Skin epidermis (tissue), 12 donors: ENCODE data around the gene ARHGEF38.
"Not testable (repeated sequence)": the region's sequence is repeated elsewhere in the genome, so short reads cannot be mapped to it uniquely, and the experiment has no call there.

Experiments
- H3K27ac ChIP-seq, 21 experiments: fragments of 200-600 bp; sonication (generic) in 11 of 21; one replicate each; pipeline ENCODE4 v1.5.0; 2020; ENCODE audit warnings: mild to moderate bottlenecking in 3 of 21, inconsistent platforms in 2 of 21, moderate library complexity in 2 of 21
- H3K4me3 ChIP-seq, 7 experiments: fragments of 200-600 bp; sonication (generic) in 2 of 7; one replicate each; pipeline ENCODE4 v1.5.0; 2020; ENCODE audit warnings: inconsistent platforms in 2 of 7, mild to moderate bottlenecking in 2 of 7, moderate library complexity in 1 of 7

The ARHGEF38 gene

DNA sequence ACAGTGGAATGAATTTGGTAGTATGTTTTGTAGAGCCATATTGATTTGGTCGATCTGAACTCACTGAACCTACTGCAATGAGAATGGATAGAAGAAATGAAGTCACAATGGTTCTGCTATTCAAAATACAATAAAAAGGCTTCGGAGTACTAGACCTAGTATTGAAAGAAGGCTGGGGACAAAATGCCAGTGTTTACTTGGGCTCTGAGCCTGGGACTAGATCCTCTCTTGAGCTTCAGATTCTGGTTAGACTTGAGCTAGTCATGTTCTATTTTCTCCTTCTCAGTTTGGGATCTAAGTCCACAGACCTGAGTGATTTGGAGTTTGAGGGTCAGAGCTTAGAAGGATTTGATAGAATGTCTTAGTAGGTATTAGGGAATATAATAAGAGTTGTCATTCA, 146.2 kb downstream of the ARHGEF38 start:
- no peak overlapping the region for H3K4me3 ChIP-seq
- H3K27ac ChIP-seq: no peak overlapping the region

DNA sequence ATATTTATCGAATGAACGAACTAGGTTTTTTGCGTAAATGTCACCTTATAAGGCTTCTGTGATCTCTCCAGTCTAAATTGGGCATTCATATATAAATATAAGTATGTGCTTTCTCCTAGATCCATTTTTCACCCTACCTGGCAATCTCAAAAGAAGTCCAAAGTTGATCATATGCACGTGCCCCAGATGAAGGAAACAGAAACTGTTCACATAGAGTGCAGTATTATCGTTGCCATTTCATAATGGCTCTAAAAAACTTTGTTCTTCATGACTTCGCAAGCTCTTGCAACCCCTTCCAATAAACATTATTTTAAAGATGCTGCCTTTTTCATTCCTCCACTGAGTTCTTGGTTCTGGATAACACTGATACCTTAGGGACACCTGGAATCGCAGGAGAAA, 155.4 kb downstream of the ARHGEF38 start:
- peak overlapping the region in 20 of 21 experiments; percentile 67 to 94 (median 88) for H3K27ac ChIP-seq
- peak overlapping the region; percentile 67 to 87 (median 81) for H3K4me3 ChIP-seq

DNA sequence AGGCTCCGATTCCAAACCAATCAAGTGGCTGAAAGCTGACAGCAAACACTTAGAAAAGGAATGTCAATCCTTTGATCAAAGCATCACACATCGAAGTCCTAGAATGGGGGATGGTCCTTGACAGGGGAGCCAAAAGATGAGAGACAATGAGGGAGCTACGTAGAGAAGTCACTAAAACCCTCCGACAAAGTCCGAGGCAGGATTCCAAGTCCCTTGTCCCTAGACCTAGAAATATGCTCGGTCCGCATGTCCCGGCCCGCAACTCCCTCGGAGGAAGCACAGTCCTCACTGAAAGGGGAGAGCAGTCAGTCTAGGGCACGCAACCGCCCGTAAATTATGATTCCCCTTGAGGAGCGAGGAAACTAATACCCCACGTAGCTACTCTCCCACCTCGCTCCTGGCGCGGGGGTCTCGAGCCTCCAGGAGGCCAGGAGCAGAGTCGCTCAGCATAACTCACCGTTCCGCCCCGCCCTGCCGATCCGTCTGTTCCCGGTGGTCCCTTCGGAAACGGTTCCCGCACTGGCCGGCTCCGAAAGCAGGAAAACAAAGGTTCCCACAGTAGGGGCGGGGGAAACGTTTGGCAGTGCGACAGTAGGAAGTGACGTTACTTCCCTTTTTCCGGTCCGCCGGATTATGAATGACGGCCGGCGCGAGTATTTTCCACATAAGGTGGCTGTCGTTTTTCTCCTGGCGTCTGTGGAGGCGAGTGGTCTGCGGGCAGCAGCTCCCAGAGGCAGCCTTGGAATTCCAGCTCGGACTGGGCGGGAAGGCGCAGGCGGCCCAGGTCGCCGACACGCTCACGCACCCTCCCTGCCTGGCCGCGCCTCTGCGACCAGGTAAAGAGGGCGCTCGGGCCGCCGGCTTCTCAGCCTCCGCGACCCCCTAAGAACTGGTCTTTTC, 156.0 kb downstream of the ARHGEF38 start, which contains the start of the genes GSTCD and INTS12:
Gene GSTCD, plus strand, starts transcription at position 604 of the 900 bp plus-strand sequence. CDS start 8,830 bp downstream, outside the sequence.
Gene INTS12, minus strand, starts transcription at position 509 of the 900 bp plus-strand sequence. CDS start 8,684 bp downstream, outside the sequence.
- peak within 1 kb of the TSS; percentile 43 to 94 (median 88) for H3K27ac ChIP-seq
- peak within 1 kb of the TSS; percentile 67 to 87 (median 81) for H3K4me3 ChIP-seq

GRCh38 chr4:105709081-105709450, 156.6 kb downstream of the ARHGEF38 start:
- peak overlapping the region; percentile 67 to 87 (median 81) for H3K4me3 ChIP-seq
- H3K27ac ChIP-seq: peak overlapping the region in 20 of 21 experiments; percentile 67 to 94 (median 88)

DNA sequence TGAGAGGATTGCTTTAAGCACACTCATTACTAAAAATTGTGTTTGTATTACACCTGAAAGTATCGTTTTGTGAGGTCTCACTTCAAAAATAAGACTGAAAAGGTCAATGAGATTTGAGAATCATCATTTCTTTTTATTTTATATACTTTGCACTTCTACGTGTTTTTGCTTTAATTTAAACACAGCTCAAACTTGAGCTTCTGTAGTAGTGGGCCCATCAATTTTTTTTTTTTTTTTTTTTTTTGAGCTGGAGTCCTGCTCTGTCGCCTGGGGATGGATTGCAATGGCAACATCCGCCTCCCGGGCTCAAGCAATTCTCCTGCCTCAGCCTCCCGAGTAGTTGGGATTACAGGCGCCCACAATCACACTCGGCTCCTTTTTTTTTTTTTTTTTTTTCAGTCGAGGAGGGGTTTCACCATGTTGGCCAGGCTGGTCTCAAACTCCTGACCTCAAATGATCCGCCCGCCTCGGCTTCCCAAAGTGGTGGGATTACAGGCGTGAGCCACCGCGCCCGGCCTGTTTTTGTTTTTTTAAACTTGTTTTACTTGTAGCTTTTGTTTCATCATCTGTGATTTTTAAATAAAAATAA, 157.7 kb downstream of the ARHGEF38 start:
- H3K4me3 ChIP-seq: no peak overlapping the region

DNA sequence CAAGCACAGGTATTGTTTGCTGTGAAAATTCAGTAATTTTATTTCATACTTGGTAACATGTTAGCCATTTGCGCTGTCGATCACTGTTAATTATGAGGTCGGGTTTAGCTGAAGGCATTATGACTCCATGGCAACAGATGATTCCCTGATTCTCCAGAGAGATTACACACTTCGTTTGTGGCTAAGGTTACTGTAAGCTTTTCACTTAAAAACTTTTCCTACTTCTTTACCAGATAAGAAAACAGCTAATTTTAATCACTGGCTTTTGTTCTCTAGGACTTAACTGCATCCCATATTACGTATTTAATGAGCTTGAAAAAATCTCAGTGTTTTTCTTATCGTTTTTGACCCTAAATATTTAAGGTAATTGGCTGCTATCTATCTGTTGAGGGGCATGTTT, 158.3 kb downstream of the ARHGEF38 start:
- no peak overlapping the region for H3K4me3 ChIP-seq
- H3K27ac ChIP-seq: no peak overlapping the region

More for the DNA sequence above, 157.7 kb downstream of the ARHGEF38 start:
- no peak overlapping the region for H3K27ac ChIP-seq

- Histone ChIP-seq H3K4me3 (no peak overlapping the region), H3K27ac (no peak overlapping the region)
Observed at GRCh38 chr4:105712766-105713165, 160.3 kb downstream of the ARHGEF38 start.

DNA sequence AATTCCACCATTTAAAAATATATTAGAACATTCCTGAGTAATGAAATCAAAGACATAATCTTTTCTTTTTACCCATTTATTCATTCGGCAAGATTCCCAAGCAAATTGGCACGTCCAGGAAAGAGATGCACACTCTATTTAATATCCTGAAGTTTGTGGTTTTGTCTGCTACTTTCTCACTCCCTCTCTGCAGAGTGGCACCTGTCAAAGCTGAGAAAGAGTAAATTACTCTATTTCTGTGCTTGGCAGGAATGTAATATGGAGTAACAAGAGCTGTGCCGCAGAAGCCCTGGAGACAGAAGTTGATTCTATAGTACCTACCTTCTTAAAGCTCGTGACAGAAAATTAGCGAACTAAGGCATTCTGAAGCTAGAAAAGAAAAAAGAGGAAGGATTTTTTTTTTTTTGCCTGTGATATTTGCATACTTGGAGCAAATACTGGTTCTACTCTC, 161.7 kb downstream of the ARHGEF38 start:
- Histone ChIP-seq H3K27ac (no peak overlapping the region), H3K4me3 (no peak overlapping the region)

DNA sequence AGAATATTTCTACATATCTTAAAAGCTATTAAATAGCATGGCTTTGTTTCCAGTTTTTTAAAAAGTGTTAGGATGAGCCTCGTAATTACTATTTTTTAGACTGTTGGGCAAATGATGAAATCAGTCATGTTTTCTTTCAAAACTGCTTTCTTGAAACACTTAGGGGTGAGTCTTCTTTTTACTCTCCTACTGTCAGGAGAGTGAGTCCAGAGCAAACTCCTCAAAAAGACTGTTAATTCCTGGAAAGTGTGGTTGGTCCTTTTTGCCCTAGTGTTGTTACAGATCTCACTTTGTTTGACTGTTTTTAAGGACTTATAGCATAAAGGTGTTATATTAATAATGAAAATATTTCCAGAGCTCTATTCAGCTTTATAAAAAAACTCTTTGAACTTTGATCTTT, 162.5 kb downstream of the ARHGEF38 start:
- Histone ChIP-seq H3K4me3 (no peak overlapping the region), H3K27ac (no peak overlapping the region)

- H3K4me3 ChIP-seq: no peak overlapping the region
Observed at GRCh38 chr4:105715692-105716278, 163.4 kb downstream of the ARHGEF38 start.

DNA sequence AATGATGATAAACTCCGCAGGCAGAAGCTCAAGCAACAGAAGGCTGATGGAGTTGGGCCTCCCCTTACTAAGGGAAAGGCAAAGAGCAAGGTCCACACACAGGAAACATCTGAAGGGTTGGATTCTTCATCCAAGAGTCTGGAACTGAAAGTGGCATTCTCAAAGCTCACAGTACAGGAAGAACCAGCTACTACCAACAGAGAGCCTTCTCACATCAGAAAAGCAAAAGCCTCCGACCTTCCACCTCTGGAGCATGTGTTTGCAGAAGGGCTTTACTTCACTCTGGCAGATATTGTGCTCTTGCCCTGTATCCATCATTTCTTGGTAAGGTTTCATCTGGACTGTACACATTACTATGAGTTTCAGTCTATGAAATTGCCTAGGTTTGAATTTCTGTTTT, 166.8 kb downstream of the ARHGEF38 start:
- no peak overlapping the region for H3K4me3 ChIP-seq

More at GRCh38 chr4:105715692-105716278, 163.4 kb downstream of the ARHGEF38 start:
- no peak overlapping the region for H3K27ac ChIP-seq

DNA sequence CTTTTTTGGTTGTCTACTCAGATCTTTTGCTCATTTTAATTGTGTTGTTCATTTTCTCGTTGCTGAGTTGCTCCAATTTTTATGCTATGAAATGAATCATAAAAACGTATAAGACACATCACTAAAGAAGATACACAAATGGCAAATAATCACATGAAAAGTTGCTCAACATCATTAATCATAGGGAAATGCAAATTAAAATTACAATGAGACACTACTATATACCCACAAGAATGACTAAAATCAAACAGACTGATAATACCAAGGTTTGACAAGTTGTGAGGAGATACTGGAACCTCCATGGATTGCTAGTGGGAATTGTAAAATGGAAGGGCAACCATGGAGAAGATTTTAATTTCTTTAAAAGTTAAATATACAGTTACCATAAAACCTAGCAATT, 173.2 kb downstream of the ARHGEF38 start:
- H3K4me3 ChIP-seq: no peak overlapping the region
- H3K27ac ChIP-seq: no peak overlapping the region

More for the DNA sequence above, 166.8 kb downstream of the ARHGEF38 start:
- H3K27ac ChIP-seq: no peak overlapping the region

GRCh38 chr4:105729895-105730294, 177.5 kb downstream of the ARHGEF38 start:
- H3K4me3 ChIP-seq, H3K27ac ChIP-seq: not testable (repeated sequence)
